Stimulated activated CD4-positive, alpha-beta T cell treated with anti-CD3 and anti-CD28 coated beads, Interleukin-1b, Interleukin-23, amount 100 ng/mL, for 1 hour (primary cell): ENCODE measurements around the gene INO80B.

ENCODE experiments used
- DNase-seq, 2 donors: peaks; one replicate each; pipeline ENCODE4 v3.0.0-alpha.2; 2020; ENCODE audit warnings: low read depth in 2 of 2

Gene INO80B

GRCh38 chr2:74502147-74502719 is 47.3 kb downstream of the INO80B start:
- no peak for DNase-seq

- no peak for DNase-seq
Observed at GRCh38 chr2:74502720-74503505, 48.0 kb downstream of the INO80B start.

DNA sequence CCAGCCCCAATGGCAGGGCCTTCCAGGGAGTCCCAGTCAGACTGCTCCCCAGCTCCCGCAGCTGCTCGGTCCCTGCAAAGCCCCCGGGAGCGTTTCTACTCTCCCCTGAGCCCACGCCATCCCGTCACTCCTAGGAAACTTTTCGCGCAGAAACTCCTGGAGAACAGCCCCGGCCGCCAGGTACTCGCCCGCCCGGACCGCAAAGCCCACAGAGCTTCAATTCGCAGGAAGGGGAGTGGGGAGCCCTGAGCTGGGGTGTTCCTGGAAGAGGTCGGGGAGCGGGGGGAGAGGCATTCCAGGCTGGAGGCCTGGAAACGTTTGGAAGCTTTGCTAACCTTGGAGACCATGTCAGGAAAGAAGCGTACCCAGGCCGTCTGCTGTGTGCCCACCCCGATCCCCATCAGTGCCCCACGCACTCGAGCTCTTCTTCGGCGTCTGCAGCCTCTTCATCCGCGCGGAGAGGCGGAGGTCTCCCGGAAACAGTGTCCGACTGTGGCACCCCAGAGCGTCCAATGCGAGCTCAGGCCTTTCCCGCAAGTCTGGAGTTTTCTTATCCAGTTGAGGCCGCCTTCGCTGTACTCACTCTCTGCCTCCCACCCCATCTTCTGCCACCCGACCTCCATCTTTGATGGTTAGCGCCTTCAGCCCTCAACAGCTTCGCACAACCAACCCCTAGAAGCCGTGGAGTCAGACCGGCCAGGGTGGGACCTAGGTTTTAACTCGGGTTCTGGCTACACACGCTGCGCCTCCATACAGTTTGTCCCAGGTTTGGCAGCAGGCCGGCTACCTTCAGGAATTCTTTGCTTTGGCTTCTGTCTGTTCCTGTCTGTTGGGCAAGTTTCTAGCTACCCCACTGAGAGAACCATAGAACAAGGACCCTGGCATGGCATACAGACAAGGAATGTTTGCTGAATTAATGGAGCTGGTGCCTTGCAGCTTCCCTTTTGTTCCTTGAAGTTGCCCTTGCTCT is 48.9 kb downstream of the INO80B start:
- DNase-seq = no peak

GRCh38 chr2:74504591-74504990 is 49.7 kb downstream of the INO80B start:
- no peak for DNase-seq

DNA sequence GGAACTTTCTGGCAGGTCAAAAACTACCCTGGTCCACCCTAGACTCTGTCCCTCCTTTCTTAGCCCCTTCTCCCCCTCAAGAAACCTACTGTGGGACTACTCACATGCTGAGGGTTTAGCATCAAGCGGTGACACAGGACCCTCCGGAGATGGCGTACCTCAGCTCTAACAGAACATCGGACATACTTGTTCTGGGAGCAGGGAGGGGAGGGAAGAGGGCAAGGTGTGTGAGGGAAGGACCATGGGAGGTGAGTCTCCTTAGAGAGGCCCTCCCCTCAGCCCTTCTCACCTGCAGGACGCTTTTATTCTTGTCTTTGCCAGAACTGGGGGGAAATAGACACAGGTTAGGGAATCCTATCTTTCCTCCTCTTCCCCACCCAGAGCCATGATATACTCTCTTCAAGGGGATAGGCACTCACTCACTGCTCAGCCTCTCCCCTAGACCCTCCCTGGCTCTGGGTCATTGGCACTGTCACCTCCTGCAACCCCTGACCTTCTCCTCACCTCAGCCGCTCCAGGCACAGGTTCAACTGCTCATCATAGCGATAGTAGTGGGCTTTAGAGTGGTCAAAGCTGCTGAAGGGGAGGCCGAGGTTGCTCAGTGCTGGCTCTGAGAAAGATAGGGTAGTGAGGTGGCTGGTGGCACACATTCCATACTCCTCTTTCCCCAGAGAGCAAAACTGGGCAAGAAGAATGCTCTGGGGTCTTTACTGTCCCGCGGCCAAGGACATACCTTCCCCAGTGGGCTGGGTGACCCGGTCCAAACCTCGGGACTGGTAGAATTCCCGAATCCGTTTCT is 50.8 kb downstream of the INO80B start:
- DNase-seq = no peak

- peak; percentile 94 to 99 for DNase-seq
Observed at GRCh38 chr2:74507145-74507925, 52.4 kb downstream of the INO80B start, which contains the start of gene PCGF1. Gene PCGF1, minus strand, starts transcription at chr2:74507695. Its CDS starts 27 bp downstream, at chr2:74507668.
